ENCODE measurements around the gene ERC2.

Gene ERC2

GRCh38 chr3:55686426-55687254, 781.6 kb downstream of the ERC2 start:
- no peak overlapping the region for H3K27ac ChIP-seq (ENCODE audit: low read depth, low read length)
- H3K4me3 ChIP-seq (ENCODE audit: low read depth, low read length): no peak overlapping the region
- no peak overlapping the region for H2AFZ ChIP-seq (ENCODE audit: low read length, unreplicated experiment)
- H3K27me3 ChIP-seq (ENCODE audit: insufficient read depth, low read length): no peaks in the 10 kb centered on the region
- no peaks in the 10 kb centered on the region for H3K79me2 ChIP-seq (ENCODE audit: control insufficient read depth, insufficient read depth, low read length, unreplicated experiment)
- H3K36me3 ChIP-seq (ENCODE audit: insufficient read depth, low read length): no peaks in the 10 kb centered on the region
- no peaks in the 10 kb centered on the region for H3K4me1 ChIP-seq (ENCODE audit: control insufficient read depth, insufficient read depth, low read length, unreplicated experiment)

GRCh38 chr3:55683666-55684270, 784.5 kb downstream of the ERC2 start:
- H3K4me3 ChIP-seq (ENCODE audit: low read depth, low read length): no peak overlapping the region
- H3K27me3 ChIP-seq (ENCODE audit: insufficient read depth, low read length): no peaks in the 10 kb centered on the region
- no peaks in the 10 kb centered on the region for H3K79me2 ChIP-seq (ENCODE audit: control insufficient read depth, insufficient read depth, low read length, unreplicated experiment)
- H3K36me3 ChIP-seq (ENCODE audit: insufficient read depth, low read length): no peaks in the 10 kb centered on the region
- H3K27ac ChIP-seq (ENCODE audit: low read depth, low read length): no peak overlapping the region
- no peak overlapping the region for H2AFZ ChIP-seq (ENCODE audit: low read length, unreplicated experiment)
- no peaks in the 10 kb centered on the region for H3K4me1 ChIP-seq (ENCODE audit: control insufficient read depth, insufficient read depth, low read length, unreplicated experiment)

- no peak overlapping the region for H2AFZ ChIP-seq (ENCODE audit: low read length, unreplicated experiment)
- H3K27ac ChIP-seq (ENCODE audit: low read depth, low read length): no peak overlapping the region
- H3K4me1 ChIP-seq (ENCODE audit: control insufficient read depth, insufficient read depth, low read length, unreplicated experiment): no peaks in the 10 kb centered on the region
- H3K79me2 ChIP-seq (ENCODE audit: control insufficient read depth, insufficient read depth, low read length, unreplicated experiment): no peaks in the 10 kb centered on the region
- H3K27me3 ChIP-seq (ENCODE audit: insufficient read depth, low read length): no peaks in the 10 kb centered on the region
- no peaks in the 10 kb centered on the region for H3K36me3 ChIP-seq (ENCODE audit: insufficient read depth, low read length)
- H3K4me3 ChIP-seq (ENCODE audit: low read depth, low read length): no peak overlapping the region
Observed at GRCh38 chr3:55682461-55682860, 785.8 kb downstream of the ERC2 start.

GRCh38 chr3:55678546-55679216, 789.6 kb downstream of the ERC2 start:
- Histone ChIP-seq H3K27me3 (ENCODE audit: insufficient read depth, low read length) (no peaks in the 10 kb centered on the region), H3K27ac (ENCODE audit: low read depth, low read length) (no peak overlapping the region), H2AFZ (ENCODE audit: low read length, unreplicated experiment) (no peak overlapping the region), H3K36me3 (ENCODE audit: insufficient read depth, low read length) (no peaks in the 10 kb centered on the region), H3K4me3 (ENCODE audit: low read depth, low read length) (no peak overlapping the region), H3K4me1 (ENCODE audit: control insufficient read depth, insufficient read depth, low read length, unreplicated experiment) (no peaks in the 10 kb centered on the region), H3K79me2 (ENCODE audit: control insufficient read depth, insufficient read depth, low read length, unreplicated experiment) (no peaks in the 10 kb centered on the region)

- Histone ChIP-seq H3K36me3 (ENCODE audit: insufficient read depth, low read length) (no peaks in the 10 kb centered on the region), H3K4me1 (ENCODE audit: control insufficient read depth, insufficient read depth, low read length, unreplicated experiment) (no peaks in the 10 kb centered on the region), H3K27ac (ENCODE audit: low read depth, low read length) (no peak overlapping the region), H3K79me2 (ENCODE audit: control insufficient read depth, insufficient read depth, low read length, unreplicated experiment) (no peaks in the 10 kb centered on the region), H3K27me3 (ENCODE audit: insufficient read depth, low read length) (no peaks in the 10 kb centered on the region), H2AFZ (ENCODE audit: low read length, unreplicated experiment) (no peak overlapping the region), H3K4me3 (ENCODE audit: low read depth, low read length) (no peak overlapping the region)
Observed at GRCh38 chr3:55676643-55677042, 791.6 kb downstream of the ERC2 start.

GRCh38 chr3:55675478-55675877, 792.8 kb downstream of the ERC2 start:
- Histone ChIP-seq H3K27ac (ENCODE audit: low read depth, low read length) (no peak overlapping the region), H3K4me3 (ENCODE audit: low read depth, low read length) (no peak overlapping the region), H3K79me2 (ENCODE audit: control insufficient read depth, insufficient read depth, low read length, unreplicated experiment) (no peaks in the 10 kb centered on the region), H3K4me1 (ENCODE audit: control insufficient read depth, insufficient read depth, low read length, unreplicated experiment) (no peaks in the 10 kb centered on the region), H2AFZ (ENCODE audit: low read length, unreplicated experiment) (no peak overlapping the region), H3K36me3 (ENCODE audit: insufficient read depth, low read length) (no peaks in the 10 kb centered on the region), H3K27me3 (ENCODE audit: insufficient read depth, low read length) (no peaks in the 10 kb centered on the region)

GRCh38 chr3:55673764-55674163, 794.5 kb downstream of the ERC2 start:
- no peaks in the 10 kb centered on the region for H3K4me1 ChIP-seq (ENCODE audit: control insufficient read depth, insufficient read depth, low read length, unreplicated experiment)
- no peaks in the 10 kb centered on the region for H3K27me3 ChIP-seq (ENCODE audit: insufficient read depth, low read length)
- no peak overlapping the region for H3K4me3 ChIP-seq (ENCODE audit: low read depth, low read length)
- H2AFZ ChIP-seq (ENCODE audit: low read length, unreplicated experiment): no peak overlapping the region
- H3K36me3 ChIP-seq (ENCODE audit: insufficient read depth, low read length): no peaks in the 10 kb centered on the region
- H3K79me2 ChIP-seq (ENCODE audit: control insufficient read depth, insufficient read depth, low read length, unreplicated experiment): no peaks in the 10 kb centered on the region
- no peak overlapping the region for H3K27ac ChIP-seq (ENCODE audit: low read depth, low read length)

- no peak overlapping the region for H2AFZ ChIP-seq (ENCODE audit: low read length, unreplicated experiment)
- H3K27ac ChIP-seq (ENCODE audit: low read depth, low read length): no peak overlapping the region
- H3K27me3 ChIP-seq (ENCODE audit: insufficient read depth, low read length): no peaks in the 10 kb centered on the region
- no peaks in the 10 kb centered on the region for H3K79me2 ChIP-seq (ENCODE audit: control insufficient read depth, insufficient read depth, low read length, unreplicated experiment)
- H3K4me1 ChIP-seq (ENCODE audit: control insufficient read depth, insufficient read depth, low read length, unreplicated experiment): no peaks in the 10 kb centered on the region
- H3K36me3 ChIP-seq (ENCODE audit: insufficient read depth, low read length): no peaks in the 10 kb centered on the region
- no peak overlapping the region for H3K4me3 ChIP-seq (ENCODE audit: low read depth, low read length)
Observed at GRCh38 chr3:55669133-55669532, 799.1 kb downstream of the ERC2 start.

- no peak overlapping the region for H2AFZ ChIP-seq (ENCODE audit: low read length, unreplicated experiment)
- no peaks in the 10 kb centered on the region for H3K36me3 ChIP-seq (ENCODE audit: insufficient read depth, low read length)
- H3K4me3 ChIP-seq (ENCODE audit: low read depth, low read length): no peak overlapping the region
- no peak overlapping the region for H3K27ac ChIP-seq (ENCODE audit: low read depth, low read length)
- H3K79me2 ChIP-seq (ENCODE audit: control insufficient read depth, insufficient read depth, low read length, unreplicated experiment): no peaks in the 10 kb centered on the region
- no peaks in the 10 kb centered on the region for H3K4me1 ChIP-seq (ENCODE audit: control insufficient read depth, insufficient read depth, low read length, unreplicated experiment)
- no peaks in the 10 kb centered on the region for H3K27me3 ChIP-seq (ENCODE audit: insufficient read depth, low read length)
Observed at GRCh38 chr3:55668359-55668758, 799.9 kb downstream of the ERC2 start.

- Histone ChIP-seq H3K27me3 (ENCODE audit: insufficient read depth, low read length) (no peaks in the 10 kb centered on the region), H3K4me1 (ENCODE audit: control insufficient read depth, insufficient read depth, low read length, unreplicated experiment) (no peaks in the 10 kb centered on the region), H3K79me2 (ENCODE audit: control insufficient read depth, insufficient read depth, low read length, unreplicated experiment) (no peaks in the 10 kb centered on the region), H2AFZ (ENCODE audit: low read length, unreplicated experiment) (no peak overlapping the region), H3K27ac (ENCODE audit: low read depth, low read length) (no peak overlapping the region), H3K4me3 (ENCODE audit: low read depth, low read length) (no peak overlapping the region), H3K36me3 (ENCODE audit: insufficient read depth, low read length) (no peaks in the 10 kb centered on the region)
Observed at GRCh38 chr3:55664387-55664786, 803.9 kb downstream of the ERC2 start.

- Histone ChIP-seq H3K36me3 (ENCODE audit: insufficient read depth, low read length) (no peaks in the 10 kb centered on the region), H3K4me3 (ENCODE audit: low read depth, low read length) (no peak overlapping the region), H3K27me3 (ENCODE audit: insufficient read depth, low read length) (no peaks in the 10 kb centered on the region), H3K27ac (ENCODE audit: low read depth, low read length) (no peak overlapping the region), H2AFZ (ENCODE audit: low read length, unreplicated experiment) (no peak overlapping the region), H3K4me1 (ENCODE audit: control insufficient read depth, insufficient read depth, low read length, unreplicated experiment) (no peaks in the 10 kb centered on the region), H3K79me2 (ENCODE audit: control insufficient read depth, insufficient read depth, low read length, unreplicated experiment) (no peaks in the 10 kb centered on the region)
Observed at GRCh38 chr3:55662683-55663082, 805.6 kb downstream of the ERC2 start.
